Liver (tissue), 9 donors: ENCODE results near the gene LPO. TPM values are rescaled to one million over a fixed set of nuclear protein-coding genes. Genes with fewer than 3 reads are reported as not detected.

ENCODE experiments used
- DNase-seq: peaks from one replicate; pipeline ENCODE4 v3.0.0-alpha.2; 2017; ENCODE audit warnings: low spot score
- H3K27ac ChIP-seq, 2 donors: one replicate each; pipeline ENCODE4 v1.7.0; 2013; ENCODE audit warnings: inconsistent platforms in 2 of 2, low read length in 2 of 2, control low read depth in 1 of 2, low read depth in 1 of 2, mild to moderate bottlenecking in 1 of 2
- H3K27me3 ChIP-seq, 4 donors: one replicate each; pipeline versions ENCODE4 v1.6.1 to v1.7.0; 2013; ENCODE audit warnings: low read length in 3 of 4, inconsistent platforms in 1 of 4, mild to moderate bottlenecking in 1 of 4, moderate library complexity in 1 of 4; ENCODE audit not compliant: control insufficient read depth in 4 of 4, insufficient read depth in 4 of 4
- H3K36me3 ChIP-seq, 4 donors: one replicate each; pipeline versions ENCODE4 v1.6.1 to v1.7.0; 2013; ENCODE audit warnings: low read length in 3 of 4, mild to moderate bottlenecking in 3 of 4, low read depth in 1 of 4, moderate library complexity in 1 of 4; ENCODE audit not compliant: control insufficient read depth in 4 of 4, insufficient read depth in 3 of 4
- H3K4me1 ChIP-seq, 4 donors: one replicate each; pipeline versions ENCODE4 v1.6.1 to v1.7.0; 2013; ENCODE audit warnings: low read length in 3 of 4, mild to moderate bottlenecking in 3 of 4, moderate library complexity in 1 of 4; ENCODE audit not compliant: control insufficient read depth in 4 of 4, insufficient read depth in 4 of 4
- H3K4me3 ChIP-seq, 3 donors: one replicate each; pipeline versions ENCODE4 v1.6.1 to v1.7.0; 2013; ENCODE audit warnings: low read length in 3 of 3, control low read depth in 1 of 3, low read depth in 1 of 3, mild to moderate bottlenecking in 1 of 3
- H3K9ac ChIP-seq, 2 donors: one replicate each; pipeline ENCODE4 v1.7.0; 2013; ENCODE audit warnings: low read length in 2 of 2, mild to moderate bottlenecking in 2 of 2, moderate library complexity in 2 of 2, control low read depth in 1 of 2, low read depth in 1 of 2
- H3K9me3 ChIP-seq, 4 donors: one replicate each; pipeline versions ENCODE4 v1.6.1 to v1.7.0; 2013; ENCODE audit warnings: low read length in 3 of 4; ENCODE audit not compliant: control insufficient read depth in 4 of 4
- EGR1 ChIP-seq, 2 donors: IDR thresholded peaks; 2 replicates each; pipeline ENCODE4 v1.6.1; 2016 to 2018; ENCODE audit warnings: antibody characterized with exemption in 2 of 2, low read depth in 2 of 2
- FOXA1 ChIP-seq: IDR thresholded peaks from 2 replicates; pipeline ENCODE4 v1.6.1; 2016; ENCODE audit warnings: antibody characterized with exemption
- FOXA2 ChIP-seq: IDR thresholded peaks from 2 replicates; pipeline ENCODE4 v1.6.1; 2016; ENCODE audit warnings: antibody characterized with exemption
- GABPA ChIP-seq, 2 donors: IDR thresholded peaks in 1 of 2; conservative IDR thresholded peaks in 1 of 2; 2 replicates each; pipeline ENCODE4 v1.6.1; 2016; ENCODE audit warnings: antibody characterized with exemption in 2 of 2, mild to moderate bottlenecking in 1 of 2, moderate library complexity in 1 of 2
- HNF4A ChIP-seq, 2 donors: conservative IDR thresholded peaks; 2 replicates each; pipeline ENCODE4 v1.6.1; 2016; ENCODE audit warnings: antibody characterized with exemption in 2 of 2, mild to moderate bottlenecking in 2 of 2
- HNF4G ChIP-seq: IDR thresholded peaks from 2 replicates; pipeline ENCODE4 v1.6.1; 2016; ENCODE audit warnings: antibody characterized with exemption
- JUND ChIP-seq, 2 donors: IDR thresholded peaks; 2 replicates each; pipeline ENCODE4 v1.6.1; 2016; ENCODE audit warnings: antibody characterized with exemption in 2 of 2
- NR2F2 ChIP-seq: IDR thresholded peaks from 2 replicates; pipeline ENCODE4 v1.6.1; 2016; ENCODE audit warnings: antibody characterized with exemption
- RAD21 ChIP-seq, 2 donors: IDR thresholded peaks; 2 replicates each; pipeline ENCODE4 v1.6.1; 2016; ENCODE audit warnings: antibody characterized with exemption in 2 of 2, mild to moderate bottlenecking in 2 of 2
- RXRA ChIP-seq, 2 donors: IDR thresholded peaks; 2 replicates each; pipeline ENCODE4 v1.6.1; 2017 to 2018; ENCODE audit warnings: antibody characterized with exemption in 2 of 2, mild to moderate bottlenecking in 1 of 2
- SP1 ChIP-seq: IDR thresholded peaks from 2 replicates; pipeline ENCODE4 v1.6.1; 2018; ENCODE audit warnings: antibody characterized with exemption, mild to moderate bottlenecking
- TAF1 ChIP-seq: conservative IDR thresholded peaks from 2 replicates; pipeline ENCODE4 v1.6.1; 2016; ENCODE audit warnings: antibody characterized with exemption, mild to moderate bottlenecking
- YY1 ChIP-seq: IDR thresholded peaks from 2 replicates; pipeline ENCODE4 v1.6.1; 2016; ENCODE audit warnings: antibody characterized with exemption, mild to moderate bottlenecking
- WGBS: extraction: QIAGEN DNeasy Blood & Tissue Kit; methylation state at CpG from one replicate; pipeline ENCODE4 v1.1.7; 2013; 5-methylcytosine and 5-hydroxymethylcytosine counted together
- polyA plus RNA-seq, 2 donors: library from polyadenylated mRNA; stranded (reverse) in 1 of 2; unstranded in 1 of 2; fragments of 200-250 nt in 1 of 2; fragments of >200 nt in 1 of 2; fragmentation: Nextera tagmentation in 1 of 2; extraction: Ambion mirVana in 1 of 2; gene quantifications; one replicate each; pipeline versions ENCODE4 v1.2.1 to v1.2.3, GENCODE V29; 2013 to 2015
- total RNA-seq, 2 donors: library from RNA; depleted of rRNA; stranded (reverse); fragments of >200 nt; gene quantifications; one replicate each; pipeline ENCODE4 v1.2.3, GENCODE V29; 2014
- TF ChIP-seq, protein P1 (sequence below): IDR thresholded peaks from 2 replicates; pipeline ENCODE4 v1.6.1; 2016; ENCODE audit warnings: antibody characterized with exemption
- TF ChIP-seq, protein P2 (sequence below): fragments of 150-350 bp; IDR thresholded peaks from 2 replicates; pipeline ENCODE4 v1.5.1; 2017; ENCODE audit warnings: improper control_type of control experiment, low read depth, low read length; ENCODE audit not compliant: missing input control
- TF ChIP-seq, protein P3 (sequence below): IDR thresholded peaks from 2 replicates; pipeline ENCODE4 v1.6.1; 2016; ENCODE audit warnings: antibody characterized with exemption, mild to moderate bottlenecking
- TF ChIP-seq, protein P4 (sequence below): IDR thresholded peaks from 2 replicates; pipeline ENCODE4 v1.6.1; 2016; ENCODE audit warnings: antibody characterized with exemption
- TF ChIP-seq, protein P5 (sequence below): IDR thresholded peaks from 2 replicates; pipeline ENCODE4 v1.6.1; 2016; ENCODE audit warnings: antibody characterized with exemption
- donor health status: healthy.
- donor health status: healthy.
- donor health status: healthy.
- donor health status: healthy.
- donor health status: healthy.

Gene LPO
- total and polyA plus RNA-seq, 4 donors, result not detected

DNA sequence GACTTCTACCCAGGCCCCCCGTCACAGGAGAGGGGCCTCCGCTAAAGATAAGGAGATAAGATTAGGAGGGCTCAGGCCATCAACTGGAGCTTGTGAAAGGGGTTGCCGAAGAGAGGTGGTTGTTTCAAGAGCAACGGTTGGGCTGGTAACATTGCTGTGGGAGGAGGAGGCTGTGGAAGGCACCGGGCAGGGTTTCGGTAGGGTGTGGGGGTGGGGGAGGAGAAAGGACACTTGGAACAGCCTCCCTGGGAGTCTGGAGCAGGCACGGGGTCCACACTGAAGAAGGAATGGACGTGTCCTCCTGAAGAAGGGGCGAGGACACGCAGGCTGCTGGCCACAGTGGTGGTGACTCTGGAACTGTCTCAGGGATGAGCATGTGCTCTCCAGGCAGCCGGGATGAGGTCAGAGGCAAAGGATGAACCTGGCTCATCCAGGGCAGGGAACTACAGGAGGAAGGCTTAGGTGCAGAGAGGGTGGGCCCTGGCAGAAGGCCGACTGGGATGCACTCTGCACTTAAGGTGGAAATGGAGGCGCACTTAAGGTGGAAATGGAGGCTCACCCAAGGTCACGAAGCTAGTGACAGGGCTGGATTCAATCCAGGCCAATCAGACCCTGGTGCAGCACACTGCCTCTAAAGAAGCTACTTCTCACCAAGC, 47.0 kb upstream of the LPO start:
- Histone ChIP-seq H3K9me3 (no peaks in the 10 kb centered on the region), H3K36me3 (no peaks in the 10 kb centered on the region), H3K9ac (no peak overlapping the region), H3K27me3 (peaks cover 0 to 5% (median 0%) of the 10 kb centered on the region in 4 donors), H3K27ac (no peak overlapping the region), H3K4me1 (no peaks in the 10 kb centered on the region), H3K4me3 (no peak overlapping the region)
- TF ChIP-seq JUND (IDR thresholded peaks at IDR 0.05) (no peak), HNF4G (no peak), FOXA1 (no peak)
- DNase-seq, result no peak
- WGBS, result 31% methylated on average over 14 of the region's 14 CpGs

DNA sequence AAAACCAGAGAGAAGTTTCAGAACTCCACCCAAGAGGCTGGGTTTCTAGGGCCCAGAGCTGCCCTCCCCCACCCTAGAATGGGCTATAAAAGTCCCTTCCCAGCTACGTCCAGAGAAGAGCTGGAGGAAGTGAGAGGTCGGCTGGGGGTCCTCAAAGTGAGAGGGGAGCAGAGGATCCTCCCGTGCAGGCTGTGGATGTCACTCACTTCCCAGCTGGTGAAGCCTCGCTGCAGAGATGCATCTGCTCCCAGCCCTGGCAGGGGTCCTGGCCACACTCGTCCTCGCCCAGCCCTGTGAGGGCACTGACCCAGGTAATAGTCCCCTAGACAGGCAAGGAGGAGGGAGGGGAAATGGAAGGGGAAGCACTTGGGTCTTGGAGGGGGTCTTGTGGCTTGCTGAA, 45.8 kb upstream of the LPO start, which contains the start of gene EPX:
Gene EPX, plus strand, starts transcription at position 115 of the 400 bp plus-strand sequence. Its CDS starts 121 bp downstream, at position 236.
- H3K4me1 ChIP-seq, result no peaks in the 10 kb centered on the region
- TF ChIP-seq FOXA1, result no peak
- TF ChIP-seq, protein P1, sequence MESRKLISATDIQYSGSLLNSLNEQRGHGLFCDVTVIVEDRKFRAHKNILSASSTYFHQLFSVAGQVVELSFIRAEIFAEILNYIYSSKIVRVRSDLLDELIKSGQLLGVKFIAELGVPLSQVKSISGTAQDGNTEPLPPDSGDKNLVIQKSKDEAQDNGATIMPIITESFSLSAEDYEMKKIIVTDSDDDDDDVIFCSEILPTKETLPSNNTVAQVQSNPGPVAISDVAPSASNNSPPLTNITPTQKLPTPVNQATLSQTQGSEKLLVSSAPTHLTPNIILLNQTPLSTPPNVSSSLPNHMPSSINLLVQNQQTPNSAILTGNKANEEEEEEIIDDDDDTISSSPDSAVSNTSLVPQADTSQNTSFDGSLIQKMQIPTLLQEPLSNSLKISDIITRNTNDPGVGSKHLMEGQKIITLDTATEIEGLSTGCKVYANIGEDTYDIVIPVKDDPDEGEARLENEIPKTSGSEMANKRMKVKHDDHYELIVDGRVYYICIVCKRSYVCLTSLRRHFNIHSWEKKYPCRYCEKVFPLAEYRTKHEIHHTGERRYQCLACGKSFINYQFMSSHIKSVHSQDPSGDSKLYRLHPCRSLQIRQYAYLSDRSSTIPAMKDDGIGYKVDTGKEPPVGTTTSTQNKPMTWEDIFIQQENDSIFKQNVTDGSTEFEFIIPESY, result no peak
- TF ChIP-seq, protein P2, sequence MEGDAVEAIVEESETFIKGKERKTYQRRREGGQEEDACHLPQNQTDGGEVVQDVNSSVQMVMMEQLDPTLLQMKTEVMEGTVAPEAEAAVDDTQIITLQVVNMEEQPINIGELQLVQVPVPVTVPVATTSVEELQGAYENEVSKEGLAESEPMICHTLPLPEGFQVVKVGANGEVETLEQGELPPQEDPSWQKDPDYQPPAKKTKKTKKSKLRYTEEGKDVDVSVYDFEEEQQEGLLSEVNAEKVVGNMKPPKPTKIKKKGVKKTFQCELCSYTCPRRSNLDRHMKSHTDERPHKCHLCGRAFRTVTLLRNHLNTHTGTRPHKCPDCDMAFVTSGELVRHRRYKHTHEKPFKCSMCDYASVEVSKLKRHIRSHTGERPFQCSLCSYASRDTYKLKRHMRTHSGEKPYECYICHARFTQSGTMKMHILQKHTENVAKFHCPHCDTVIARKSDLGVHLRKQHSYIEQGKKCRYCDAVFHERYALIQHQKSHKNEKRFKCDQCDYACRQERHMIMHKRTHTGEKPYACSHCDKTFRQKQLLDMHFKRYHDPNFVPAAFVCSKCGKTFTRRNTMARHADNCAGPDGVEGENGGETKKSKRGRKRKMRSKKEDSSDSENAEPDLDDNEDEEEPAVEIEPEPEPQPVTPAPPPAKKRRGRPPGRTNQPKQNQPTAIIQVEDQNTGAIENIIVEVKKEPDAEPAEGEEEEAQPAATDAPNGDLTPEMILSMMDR, result no peak
- no peak for TF ChIP-seq TAF1
- TF ChIP-seq, protein P3, sequence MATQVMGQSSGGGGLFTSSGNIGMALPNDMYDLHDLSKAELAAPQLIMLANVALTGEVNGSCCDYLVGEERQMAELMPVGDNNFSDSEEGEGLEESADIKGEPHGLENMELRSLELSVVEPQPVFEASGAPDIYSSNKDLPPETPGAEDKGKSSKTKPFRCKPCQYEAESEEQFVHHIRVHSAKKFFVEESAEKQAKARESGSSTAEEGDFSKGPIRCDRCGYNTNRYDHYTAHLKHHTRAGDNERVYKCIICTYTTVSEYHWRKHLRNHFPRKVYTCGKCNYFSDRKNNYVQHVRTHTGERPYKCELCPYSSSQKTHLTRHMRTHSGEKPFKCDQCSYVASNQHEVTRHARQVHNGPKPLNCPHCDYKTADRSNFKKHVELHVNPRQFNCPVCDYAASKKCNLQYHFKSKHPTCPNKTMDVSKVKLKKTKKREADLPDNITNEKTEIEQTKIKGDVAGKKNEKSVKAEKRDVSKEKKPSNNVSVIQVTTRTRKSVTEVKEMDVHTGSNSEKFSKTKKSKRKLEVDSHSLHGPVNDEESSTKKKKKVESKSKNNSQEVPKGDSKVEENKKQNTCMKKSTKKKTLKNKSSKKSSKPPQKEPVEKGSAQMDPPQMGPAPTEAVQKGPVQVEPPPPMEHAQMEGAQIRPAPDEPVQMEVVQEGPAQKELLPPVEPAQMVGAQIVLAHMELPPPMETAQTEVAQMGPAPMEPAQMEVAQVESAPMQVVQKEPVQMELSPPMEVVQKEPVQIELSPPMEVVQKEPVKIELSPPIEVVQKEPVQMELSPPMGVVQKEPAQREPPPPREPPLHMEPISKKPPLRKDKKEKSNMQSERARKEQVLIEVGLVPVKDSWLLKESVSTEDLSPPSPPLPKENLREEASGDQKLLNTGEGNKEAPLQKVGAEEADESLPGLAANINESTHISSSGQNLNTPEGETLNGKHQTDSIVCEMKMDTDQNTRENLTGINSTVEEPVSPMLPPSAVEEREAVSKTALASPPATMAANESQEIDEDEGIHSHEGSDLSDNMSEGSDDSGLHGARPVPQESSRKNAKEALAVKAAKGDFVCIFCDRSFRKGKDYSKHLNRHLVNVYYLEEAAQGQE, result no peak
- TF ChIP-seq SP1, result no peak
- TF ChIP-seq FOXA2, result no peak
- no peak for TF ChIP-seq RXRA (IDR thresholded peaks at IDR 0.05)
- TF ChIP-seq, protein P4, sequence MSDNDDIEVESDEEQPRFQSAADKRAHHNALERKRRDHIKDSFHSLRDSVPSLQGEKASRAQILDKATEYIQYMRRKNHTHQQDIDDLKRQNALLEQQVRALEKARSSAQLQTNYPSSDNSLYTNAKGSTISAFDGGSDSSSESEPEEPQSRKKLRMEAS, result no peak
- no peak for TF ChIP-seq EGR1 (IDR thresholded peaks at IDR 0.05; ENCODE audit: low read depth in 2 of 2)
- no peak for TF ChIP-seq RAD21 (IDR thresholded peaks at IDR 0.05)
- TF ChIP-seq GABPA (IDR thresholded peaks at IDR 0.05 in 1 of 2, conservative IDR thresholded peaks at IDR 0.05 in 1 of 2), result no peak
- TF ChIP-seq NR2F2, result no peak
- no peak for TF ChIP-seq HNF4A (conservative IDR thresholded peaks at IDR 0.05)
- TF ChIP-seq HNF4G, result no peak
- no peak for TF ChIP-seq JUND (IDR thresholded peaks at IDR 0.05)
- TF ChIP-seq, protein P5, sequence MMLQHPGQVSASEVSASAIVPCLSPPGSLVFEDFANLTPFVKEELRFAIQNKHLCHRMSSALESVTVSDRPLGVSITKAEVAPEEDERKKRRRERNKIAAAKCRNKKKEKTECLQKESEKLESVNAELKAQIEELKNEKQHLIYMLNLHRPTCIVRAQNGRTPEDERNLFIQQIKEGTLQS, result no peak
- no peak for TF ChIP-seq YY1
- WGBS, result 48% methylated on average over 6 of the region's 6 CpGs
- peaks cover 0 to 5% (median 0%) of the 10 kb centered on the region in 4 donors for H3K27me3 ChIP-seq
- no peaks in the 10 kb centered on the region for H3K9me3 ChIP-seq
- DNase-seq, result no peak
- H3K36me3 ChIP-seq, result no peaks in the 10 kb centered on the region
- H3K27ac ChIP-seq, result no peak within 1 kb of the TSS
- H3K4me3 ChIP-seq, result no peak within 1 kb of the TSS
- no peak within 1 kb of the TSS for H3K9ac ChIP-seq
